ENCODE measurements around the gene IL22RA2.

Gene IL22RA2

DNA sequence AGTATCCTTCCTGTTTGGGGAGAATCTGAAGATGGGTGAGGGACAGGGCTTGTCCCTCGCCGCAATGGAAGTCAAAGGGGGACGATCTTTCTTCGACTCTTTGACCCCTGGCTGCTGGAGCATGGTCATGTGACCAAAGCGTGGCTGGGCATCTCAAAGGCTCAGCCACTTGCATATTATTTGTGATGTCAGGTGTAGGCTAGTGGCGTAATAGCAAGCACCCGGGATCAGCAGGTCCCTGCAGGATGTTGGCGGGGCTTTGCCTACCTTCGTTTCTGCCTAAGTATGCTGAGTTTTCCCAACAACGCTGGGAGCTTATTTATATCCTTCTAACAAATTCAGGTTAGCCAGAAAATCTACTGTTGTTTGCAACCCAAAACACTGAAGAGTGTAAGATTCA, 78.4 kb downstream of the IL22RA2 start:
- DNase-seq (no peak), ATAC-seq (no peak)

DNA sequence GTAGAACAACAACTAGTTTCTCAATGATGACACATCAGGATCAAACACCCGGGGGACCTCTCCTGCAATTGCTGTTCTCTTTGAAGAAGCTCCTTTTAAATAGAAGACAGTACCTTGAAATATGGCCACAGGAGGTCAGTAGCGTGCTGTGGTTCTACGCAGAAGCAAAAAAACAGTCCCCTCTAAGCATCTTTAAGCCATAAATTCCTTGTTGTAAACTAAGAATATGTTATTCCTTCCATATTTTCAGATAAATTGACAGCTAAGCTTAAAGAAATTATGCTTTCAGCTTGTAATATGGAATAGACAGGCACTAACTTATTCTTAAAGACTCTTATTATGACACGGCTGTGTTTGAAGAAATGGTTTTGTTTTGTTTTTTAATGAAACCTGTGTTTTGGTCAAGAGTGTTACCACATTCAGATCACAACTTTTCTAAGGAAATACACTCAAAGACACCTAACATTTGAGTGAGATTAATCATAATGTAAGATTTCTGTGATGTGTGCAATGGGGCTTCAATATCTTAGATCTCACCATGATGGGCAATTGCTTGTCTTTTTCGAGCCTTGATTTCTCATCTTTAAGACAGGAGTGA, 78.9 kb downstream of the IL22RA2 start:
- ATAC-seq (peak; percentile 57), DNase-seq (peak; percentile 53)
